ENCODE measurements around the gene HTRA2.
A peak's percentile ranks its signal among the peaks of the same experiment; 100 is the strongest.

Gene HTRA2

DNA sequence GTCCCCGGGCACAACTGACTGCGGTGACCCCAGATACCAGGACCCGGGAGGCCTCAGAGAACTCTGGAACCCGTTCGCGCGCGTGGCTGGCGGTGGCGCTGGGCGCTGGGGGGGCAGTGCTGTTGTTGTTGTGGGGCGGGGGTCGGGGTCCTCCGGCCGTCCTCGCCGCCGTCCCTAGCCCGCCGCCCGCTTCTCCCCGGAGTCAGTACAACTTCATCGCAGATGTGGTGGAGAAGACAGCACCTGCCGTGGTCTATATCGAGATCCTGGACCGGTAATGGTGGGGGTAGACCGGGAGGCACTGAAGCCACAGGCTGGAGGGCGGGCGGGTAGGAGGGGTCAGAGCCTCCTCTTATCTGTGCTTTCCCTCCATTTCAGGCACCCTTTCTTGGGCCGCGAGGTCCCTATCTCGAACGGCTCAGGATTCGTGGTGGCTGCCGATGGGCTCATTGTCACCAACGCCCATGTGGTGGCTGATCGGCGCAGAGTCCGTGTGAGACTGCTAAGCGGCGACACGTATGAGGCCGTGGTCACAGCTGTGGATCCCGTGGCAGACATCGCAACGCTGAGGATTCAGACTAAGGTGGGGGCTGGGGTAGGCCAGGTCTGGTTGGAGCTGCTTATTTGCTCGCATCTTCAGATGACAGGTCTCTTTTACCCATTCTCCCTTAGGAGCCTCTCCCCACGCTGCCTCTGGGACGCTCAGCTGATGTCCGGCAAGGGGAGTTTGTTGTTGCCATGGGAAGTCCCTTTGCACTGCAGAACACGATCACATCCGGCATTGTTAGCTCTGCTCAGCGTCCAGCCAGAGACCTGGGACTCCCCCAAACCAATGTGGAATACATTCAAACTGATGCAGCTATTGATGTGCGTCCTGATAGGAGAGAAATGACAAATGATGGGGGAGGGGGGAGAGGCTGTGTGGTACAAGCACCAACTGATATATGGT is 780 bp downstream of the HTRA2 start:
- peak overlapping the region; percentile 95 for H3K27ac ChIP-seq (ENCODE audit: low read length)
- H3K36me3 ChIP-seq (replicated peaks; ENCODE audit: low read depth, low read length): peaks cover 48% of the 10 kb centered on the region

DNA sequence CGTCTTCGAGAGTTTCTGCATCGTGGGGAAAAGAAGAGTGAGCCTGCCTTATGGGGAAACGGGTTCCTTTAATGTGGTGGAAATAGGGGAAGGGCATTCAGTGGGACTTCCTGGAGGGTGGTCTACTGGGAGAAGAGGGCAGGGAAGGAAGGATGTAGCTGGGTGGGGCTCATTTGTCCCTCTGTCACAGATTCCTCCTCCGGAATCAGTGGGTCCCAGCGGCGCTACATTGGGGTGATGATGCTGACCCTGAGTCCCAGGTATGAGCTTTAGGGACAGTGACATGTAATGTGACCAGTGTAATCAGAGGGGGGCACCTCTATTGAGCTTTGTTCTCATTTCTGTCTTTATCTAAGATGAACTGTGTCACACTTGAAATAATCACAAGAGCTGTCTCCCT is 1.9 kb downstream of the HTRA2 start:
- H3K27me3 ChIP-seq (ENCODE audit: low read depth, low read length): no peaks in the 10 kb centered on the region
- H3K4me3 ChIP-seq (ENCODE audit: low read length): no peak overlapping the region
- H3K9ac ChIP-seq (ENCODE audit: low read length): no peak overlapping the region
- no peak overlapping the region for H3K27ac ChIP-seq (ENCODE audit: low read length)
- no peak overlapping the region for H2AFZ ChIP-seq (ENCODE audit: low read depth, low read length)
- peaks cover 40% of the 10 kb centered on the region for H3K36me3 ChIP-seq (replicated peaks; ENCODE audit: low read depth, low read length)
- TF ChIP-seq, protein P1, sequence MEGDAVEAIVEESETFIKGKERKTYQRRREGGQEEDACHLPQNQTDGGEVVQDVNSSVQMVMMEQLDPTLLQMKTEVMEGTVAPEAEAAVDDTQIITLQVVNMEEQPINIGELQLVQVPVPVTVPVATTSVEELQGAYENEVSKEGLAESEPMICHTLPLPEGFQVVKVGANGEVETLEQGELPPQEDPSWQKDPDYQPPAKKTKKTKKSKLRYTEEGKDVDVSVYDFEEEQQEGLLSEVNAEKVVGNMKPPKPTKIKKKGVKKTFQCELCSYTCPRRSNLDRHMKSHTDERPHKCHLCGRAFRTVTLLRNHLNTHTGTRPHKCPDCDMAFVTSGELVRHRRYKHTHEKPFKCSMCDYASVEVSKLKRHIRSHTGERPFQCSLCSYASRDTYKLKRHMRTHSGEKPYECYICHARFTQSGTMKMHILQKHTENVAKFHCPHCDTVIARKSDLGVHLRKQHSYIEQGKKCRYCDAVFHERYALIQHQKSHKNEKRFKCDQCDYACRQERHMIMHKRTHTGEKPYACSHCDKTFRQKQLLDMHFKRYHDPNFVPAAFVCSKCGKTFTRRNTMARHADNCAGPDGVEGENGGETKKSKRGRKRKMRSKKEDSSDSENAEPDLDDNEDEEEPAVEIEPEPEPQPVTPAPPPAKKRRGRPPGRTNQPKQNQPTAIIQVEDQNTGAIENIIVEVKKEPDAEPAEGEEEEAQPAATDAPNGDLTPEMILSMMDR (IDR thresholded peaks at IDR 0.05; ENCODE audit: low read depth, low read length): no peak
- no peak for TF ChIP-seq EZH2phosphoT487 (IDR thresholded peaks at IDR 0.05; ENCODE audit: low read depth)
- no peaks in the 10 kb centered on the region; the same call in 1 of the 2 replicates for H4K20me1 ChIP-seq (ENCODE audit: insufficient read depth, low read length)
- H3K4me1 ChIP-seq (ENCODE audit: low read length): peaks cover 33% of the 10 kb centered on the region
- H3K4me2 ChIP-seq (ENCODE audit: low read length): no peak overlapping the region
- H3K79me2 ChIP-seq (ENCODE audit: low read length): peaks cover 48% of the 10 kb centered on the region
- H3K9me3 ChIP-seq (ENCODE audit: insufficient read depth, low read length): no peaks in the 10 kb centered on the region

More for the DNA sequence above, 780 bp downstream of the HTRA2 start:
- Histone ChIP-seq H3K27me3 (ENCODE audit: low read depth, low read length) (no peaks in the 10 kb centered on the region), H3K79me2 (ENCODE audit: low read length) (peaks cover 48% of the 10 kb centered on the region), H3K4me1 (ENCODE audit: low read length) (peaks cover 44% of the 10 kb centered on the region), H3K4me3 (ENCODE audit: low read length) (peak overlapping the region; percentile 99), H4K20me1 (ENCODE audit: insufficient read depth, low read length) (no peaks in the 10 kb centered on the region; the same call in 1 of the 2 replicates), H3K9me3 (ENCODE audit: insufficient read depth, low read length) (no peaks in the 10 kb centered on the region), H2AFZ (ENCODE audit: low read depth, low read length) (0 out of 2 replicates have a peak overlapping the region, but pooled peaks have one; percentile 49), H3K9ac (ENCODE audit: low read length) (peak overlapping the region; percentile 98), H3K4me2 (ENCODE audit: low read length) (peak overlapping the region; percentile 100)
- TF ChIP-seq, protein P1 (IDR thresholded peaks at IDR 0.05; ENCODE audit: low read depth, low read length): no peak
- no peak for TF ChIP-seq EZH2phosphoT487 (IDR thresholded peaks at IDR 0.05; ENCODE audit: low read depth)

DNA sequence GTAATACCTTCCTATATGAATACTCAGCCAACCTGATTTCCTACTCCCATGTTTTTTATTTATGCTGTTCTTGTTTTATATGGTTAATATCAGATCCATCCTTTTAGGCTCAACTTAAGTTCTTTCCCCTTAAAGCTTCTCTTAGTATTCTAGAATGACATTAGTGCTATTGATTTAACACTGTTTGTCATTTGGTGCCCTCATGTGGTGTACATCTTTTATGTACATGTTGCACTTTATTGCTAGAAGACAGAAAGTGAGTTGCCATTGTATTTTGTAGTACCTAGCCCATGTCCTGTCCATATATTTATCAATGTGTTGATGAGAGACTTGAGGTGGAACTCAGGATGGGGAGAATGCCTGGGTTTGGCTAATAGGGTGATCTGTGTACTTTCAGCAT is 2.5 kb downstream of the HTRA2 start:
- Histone ChIP-seq H3K27me3 (ENCODE audit: low read depth, low read length) (no peaks in the 10 kb centered on the region), H3K79me2 (ENCODE audit: low read length) (peaks cover 43% of the 10 kb centered on the region), H3K4me2 (ENCODE audit: low read length) (no peak overlapping the region), H4K20me1 (ENCODE audit: insufficient read depth, low read length) (no peaks in the 10 kb centered on the region; the same call in 1 of the 2 replicates), H3K4me3 (ENCODE audit: low read length) (no peak overlapping the region), H3K4me1 (ENCODE audit: low read length) (peaks cover 28% of the 10 kb centered on the region), H3K27ac (ENCODE audit: low read length) (no peak overlapping the region), H3K36me3 (replicated peaks; ENCODE audit: low read depth, low read length) (peaks cover 34% of the 10 kb centered on the region), H2AFZ (ENCODE audit: low read depth, low read length) (no peak overlapping the region), H3K9me3 (ENCODE audit: insufficient read depth, low read length) (no peaks in the 10 kb centered on the region), H3K9ac (ENCODE audit: low read length) (no peak overlapping the region)
- TF ChIP-seq, protein P1 (IDR thresholded peaks at IDR 0.05; ENCODE audit: low read depth, low read length): peak; percentile 66
- no peak for TF ChIP-seq EZH2phosphoT487 (IDR thresholded peaks at IDR 0.05; ENCODE audit: low read depth)

DNA sequence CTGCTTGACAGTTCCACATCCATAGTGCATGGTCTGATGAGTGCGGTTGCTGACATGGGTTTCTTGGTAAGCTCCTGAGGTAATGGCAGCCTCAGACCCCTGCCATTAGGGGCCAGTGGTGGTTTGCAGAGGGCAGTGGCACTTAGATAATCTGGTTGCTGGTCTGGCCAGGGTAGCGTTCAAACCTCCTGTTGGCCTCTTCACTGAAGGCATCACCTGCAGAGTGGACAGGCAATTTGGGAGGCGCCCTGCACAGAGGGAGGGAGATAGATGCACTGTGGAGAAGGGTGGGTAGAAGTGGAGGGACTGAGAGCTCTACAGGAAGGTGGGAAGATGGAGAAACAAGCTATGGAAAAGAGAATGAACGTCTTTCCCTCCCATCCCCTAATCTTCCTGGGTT is 3.7 kb downstream of the HTRA2 start:
- Histone ChIP-seq H3K79me2 (ENCODE audit: low read length) (peaks cover 31% of the 10 kb centered on the region), H3K4me1 (ENCODE audit: low read length) (peaks cover 17% of the 10 kb centered on the region), H3K36me3 (replicated peaks; ENCODE audit: low read depth, low read length) (peaks cover 22% of the 10 kb centered on the region), H4K20me1 (ENCODE audit: insufficient read depth, low read length) (no peaks in the 10 kb centered on the region; the same call in 1 of the 2 replicates), H3K9me3 (ENCODE audit: insufficient read depth, low read length) (no peaks in the 10 kb centered on the region), H3K9ac (ENCODE audit: low read length) (no peak overlapping the region), H3K27me3 (ENCODE audit: low read depth, low read length) (peaks cover 6% of the 10 kb centered on the region; the same call in 1 of the 2 replicates), H2AFZ (ENCODE audit: low read depth, low read length) (no peak overlapping the region), H3K4me2 (ENCODE audit: low read length) (no peak overlapping the region), H3K27ac (ENCODE audit: low read length) (no peak overlapping the region), H3K4me3 (ENCODE audit: low read length) (no peak overlapping the region)
- no peak for TF ChIP-seq EZH2phosphoT487 (IDR thresholded peaks at IDR 0.05; ENCODE audit: low read depth)
- TF ChIP-seq, protein P1 (IDR thresholded peaks at IDR 0.05; ENCODE audit: low read depth, low read length): no peak
